GM15510 (cell line): Measurements from ENCODE around the gene TMBIM4.

Experiments
- POLR2A ChIP-seq: IDR thresholded peaks from 3 replicates; pipeline ENCODE4 v1.6.1; 2011; ENCODE audit warnings: borderline replicate concordance; ENCODE audit not compliant: insufficient read length; ENCODE audit errors: extremely low read depth

TMBIM4 gene

DNA sequence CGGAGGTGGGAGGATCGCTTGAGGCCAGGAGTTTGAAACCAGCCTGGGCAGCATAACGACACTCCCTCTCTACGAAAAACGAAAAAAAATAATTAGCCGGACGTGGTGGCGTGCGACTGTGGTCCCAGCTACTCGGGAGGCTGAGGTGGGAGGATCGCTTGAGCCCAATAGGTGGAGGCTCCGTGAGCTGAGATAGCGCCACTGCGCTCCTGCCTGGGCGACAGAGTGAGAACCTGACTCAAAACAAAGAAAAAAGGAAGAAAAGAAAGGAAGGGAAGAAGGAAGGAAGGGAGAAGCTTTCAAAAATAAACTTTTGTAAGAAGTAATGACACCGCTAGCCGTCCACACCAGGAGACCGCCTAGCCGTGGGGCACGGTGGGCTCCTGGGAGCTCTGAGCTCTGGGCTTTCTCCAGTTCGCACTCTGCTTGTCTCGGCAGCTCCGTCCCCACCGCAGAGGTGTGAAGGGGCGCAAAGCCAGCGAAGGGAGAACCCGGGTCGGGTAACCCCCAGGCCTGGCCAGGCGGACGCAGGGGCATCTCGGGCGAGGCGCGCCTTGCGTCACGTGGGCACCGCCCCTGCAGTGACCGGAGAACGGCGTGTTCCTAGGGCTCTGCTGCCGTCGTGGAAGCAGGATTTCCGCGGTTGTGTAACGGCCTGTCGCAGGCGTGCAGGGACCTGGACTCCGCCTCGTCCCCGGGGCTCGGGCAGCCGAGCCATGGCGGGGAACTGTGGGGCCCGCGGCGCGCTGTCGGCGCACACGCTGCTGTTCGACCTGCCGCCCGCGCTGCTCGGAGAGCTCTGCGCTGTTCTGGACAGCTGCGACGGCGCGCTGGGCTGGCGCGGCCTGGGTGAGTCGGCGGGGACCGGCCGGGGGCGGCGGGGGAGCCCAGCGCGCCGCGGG is 19.0 kb upstream of the TMBIM4 start, which contains the start of gene IRAK3:
TSS of gene IRAK3 (plus strand) at position 631 of the 902 bp plus-strand sequence. CDS start at position 717, 86 bp downstream.
- peak; percentile 25 for TF ChIP-seq POLR2A

DNA sequence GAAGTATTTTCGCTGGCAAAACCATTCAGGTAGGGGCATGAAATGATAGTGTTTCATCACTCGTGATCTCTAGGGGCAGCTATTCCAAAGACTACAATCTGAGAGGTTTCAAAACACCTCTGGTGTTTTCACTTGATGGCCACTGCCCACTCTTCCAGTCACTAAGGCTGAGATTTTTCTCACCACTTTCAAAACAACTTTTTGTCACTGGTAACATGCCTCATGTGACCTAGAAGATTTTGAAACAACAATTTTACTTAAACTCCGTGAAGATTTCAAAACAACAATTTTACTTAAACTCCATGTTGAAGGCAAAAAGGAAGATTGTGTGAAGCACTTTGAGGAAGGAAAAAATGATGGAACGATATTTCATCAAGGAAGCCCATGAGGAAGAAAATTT is 18.0 kb upstream of the TMBIM4 start:
- no peak for TF ChIP-seq POLR2A

DNA sequence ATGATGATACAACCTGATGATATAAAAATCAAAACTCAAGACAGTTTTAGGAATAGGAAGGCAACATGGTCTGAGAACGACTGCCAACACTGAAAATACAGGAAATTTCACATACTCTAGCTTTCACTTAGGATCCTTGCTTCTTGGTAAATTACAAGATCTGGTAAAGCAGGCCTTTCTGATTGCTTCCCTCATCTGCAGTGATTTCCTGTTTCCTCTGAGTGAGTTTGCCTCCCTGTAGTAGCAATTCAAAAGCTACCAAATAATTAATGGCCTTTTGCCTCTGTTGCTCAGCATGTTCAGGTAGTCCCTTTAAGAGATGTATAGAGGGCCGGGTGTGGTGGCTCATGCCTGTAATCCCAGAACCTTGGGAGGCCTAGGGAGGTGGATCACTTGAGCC is 17.2 kb upstream of the TMBIM4 start:
- no peak for TF ChIP-seq POLR2A

- TF ChIP-seq POLR2A, result no peak
Measured at GRCh38 chr12:66182956-66183355, 13.2 kb upstream of the TMBIM4 start.

DNA sequence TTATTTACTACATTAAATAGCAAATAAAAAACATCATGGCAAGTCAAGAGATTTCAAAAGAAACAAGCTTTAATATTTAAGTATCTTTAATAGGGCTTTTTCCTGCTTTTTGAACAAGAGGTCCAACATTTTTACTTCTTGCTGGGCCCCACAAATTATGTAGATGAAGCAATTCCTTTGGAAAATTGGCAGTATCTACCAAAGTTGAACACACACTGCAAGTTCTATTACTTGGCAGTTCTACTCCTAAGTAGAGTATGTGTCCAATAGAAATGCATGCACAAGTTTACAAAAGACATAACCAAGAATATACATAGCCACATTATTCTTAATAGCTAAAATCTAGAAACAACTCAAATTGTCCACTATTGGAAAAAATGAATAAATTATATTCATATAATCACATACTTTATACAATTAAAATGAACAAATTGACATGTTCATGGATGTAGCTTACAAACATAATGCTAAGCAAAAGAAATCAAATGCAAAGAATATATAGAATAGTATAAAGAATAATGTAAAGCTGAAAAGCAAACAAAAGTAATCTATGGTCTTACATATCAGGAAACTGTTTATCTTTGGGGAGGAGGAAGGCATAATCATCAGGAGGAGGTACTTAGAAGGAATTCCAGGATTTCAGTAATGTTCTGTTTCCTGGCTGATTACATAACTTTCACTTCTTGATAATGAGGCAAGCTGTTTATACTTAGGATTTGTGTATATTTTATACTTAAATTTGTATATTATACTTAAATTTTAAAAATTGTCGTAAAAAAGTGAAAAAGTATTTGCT is 6.5 kb upstream of the TMBIM4 start:
- no peak for TF ChIP-seq POLR2A

GRCh38 chr12:66170606-66171005 is 810 bp upstream of the TMBIM4 start:
- no peak for TF ChIP-seq POLR2A

GRCh38 chr12:66168410-66168809 is 1.4 kb downstream of the TMBIM4 start:
- no peak for TF ChIP-seq POLR2A

DNA sequence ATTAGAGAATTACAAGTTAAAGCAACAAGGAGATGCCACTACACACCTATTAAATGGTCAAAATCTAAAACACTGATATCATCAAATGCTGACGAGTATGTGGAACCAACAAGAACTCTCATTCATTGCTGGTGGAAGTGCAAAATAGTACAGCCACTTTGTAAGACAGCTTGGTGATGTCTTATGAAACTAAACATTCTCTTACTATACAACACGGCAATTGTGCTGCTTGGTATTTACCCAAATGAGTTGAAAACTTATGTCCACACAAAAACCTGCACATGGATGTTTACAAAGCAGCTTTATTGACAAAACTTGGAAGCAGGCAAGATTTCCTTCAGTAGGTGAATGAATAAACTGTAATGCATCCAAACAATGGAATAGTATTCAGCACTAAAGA is 3.2 kb downstream of the TMBIM4 start:
- no peak for TF ChIP-seq POLR2A

DNA sequence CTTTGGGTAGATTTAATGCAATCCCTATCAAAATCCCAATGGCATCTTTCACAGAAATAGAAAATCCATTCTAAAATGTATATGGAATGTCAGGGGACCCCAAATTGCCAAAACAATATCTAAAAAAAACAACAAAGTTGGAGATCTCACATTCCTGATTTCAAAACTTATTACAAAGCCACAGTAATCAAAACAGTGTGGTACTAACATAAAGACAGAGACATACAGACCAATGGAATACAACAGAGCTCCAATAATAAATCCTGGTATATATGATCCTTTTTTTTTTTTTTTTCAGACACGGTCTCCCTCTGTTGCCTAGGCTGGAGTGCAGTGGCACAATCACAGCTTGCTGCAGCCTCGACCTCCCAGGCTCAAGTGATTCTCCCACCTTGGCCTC is 4.7 kb downstream of the TMBIM4 start:
- TF ChIP-seq POLR2A, result no peak

GRCh38 chr12:66164349-66164821 is 5.4 kb downstream of the TMBIM4 start:
- TF ChIP-seq POLR2A, result no peak

DNA sequence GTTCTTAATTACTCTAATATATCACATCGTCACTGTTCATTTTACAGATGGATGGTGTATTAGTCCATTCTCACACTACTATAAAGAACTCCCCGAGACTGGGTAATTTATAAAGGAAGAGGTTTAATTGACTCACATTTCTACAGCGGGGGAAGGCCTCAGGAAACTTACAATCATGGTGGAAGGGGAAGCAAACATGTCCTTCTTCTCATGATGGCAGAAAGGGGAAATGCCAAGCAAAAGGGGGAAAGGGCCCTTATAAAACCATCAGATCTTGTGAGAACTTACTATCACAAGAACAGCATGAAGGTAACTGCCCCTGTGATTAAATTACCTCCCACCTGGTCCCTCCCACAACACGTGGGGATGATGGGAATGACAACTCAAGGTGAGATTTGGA is 6.5 kb downstream of the TMBIM4 start:
- no peak for TF ChIP-seq POLR2A

DNA sequence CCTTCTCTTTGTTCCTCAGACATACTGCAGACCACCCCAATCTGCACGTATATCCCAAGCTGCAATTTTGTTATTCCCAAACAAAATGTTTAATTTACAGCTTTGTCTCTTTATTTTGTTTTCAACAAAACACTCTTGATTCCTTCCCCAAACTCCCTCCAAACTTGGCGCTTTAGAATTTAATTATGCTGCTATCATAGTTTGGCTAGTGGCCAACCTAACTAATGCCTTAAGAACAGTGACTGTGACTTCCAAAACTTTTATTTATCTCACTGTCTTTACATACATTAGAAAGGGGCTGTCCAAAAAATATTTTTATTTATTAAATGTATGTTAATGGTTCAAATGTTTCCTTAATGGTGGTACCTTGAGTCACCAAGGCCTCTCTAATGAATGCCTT is 7.1 kb downstream of the TMBIM4 start:
- no peak for TF ChIP-seq POLR2A

GRCh38 chr12:66160704-66161103 is 9.1 kb downstream of the TMBIM4 start:
- no peak for TF ChIP-seq POLR2A

DNA sequence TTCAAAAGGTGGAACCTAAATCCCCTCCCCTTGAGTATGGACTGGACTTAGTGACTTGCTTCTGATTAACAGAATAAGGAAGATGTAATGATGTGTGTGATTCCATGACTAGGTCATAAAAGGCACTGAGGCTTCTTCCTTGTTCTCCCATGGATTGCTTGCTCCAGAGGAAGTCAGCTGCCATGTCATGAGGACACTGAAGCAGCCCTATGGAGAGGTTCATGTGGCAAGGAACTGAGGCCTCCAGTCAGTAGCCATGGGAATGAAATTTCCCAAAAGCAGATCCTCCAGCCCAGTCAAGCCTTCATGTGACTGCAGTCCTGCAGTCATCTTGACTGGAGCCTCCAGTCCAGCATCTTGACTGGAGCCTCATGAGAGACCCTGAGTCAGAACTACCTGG is 10.7 kb downstream of the TMBIM4 start:
- TF ChIP-seq POLR2A, result no peak

DNA sequence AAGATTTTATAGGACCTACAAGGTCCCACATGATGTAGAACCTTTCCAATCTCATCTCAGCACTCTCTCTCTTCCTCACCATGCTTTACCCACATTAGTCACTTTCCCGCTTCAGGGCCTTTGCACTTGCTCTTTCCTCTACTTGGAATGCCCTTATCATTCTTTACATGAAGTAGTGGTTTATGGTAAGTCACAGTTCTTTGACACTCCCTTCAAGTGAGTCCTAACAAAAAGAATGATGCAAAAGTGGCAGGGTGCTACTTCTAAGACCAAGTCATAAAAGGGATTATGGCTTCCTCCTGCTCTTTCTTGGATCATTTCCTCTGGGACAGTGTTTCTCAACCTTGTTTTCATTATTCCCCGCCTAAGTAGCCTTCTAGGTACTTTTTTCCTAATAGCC is 13.1 kb downstream of the TMBIM4 start:
- TF ChIP-seq POLR2A, result no peak

DNA sequence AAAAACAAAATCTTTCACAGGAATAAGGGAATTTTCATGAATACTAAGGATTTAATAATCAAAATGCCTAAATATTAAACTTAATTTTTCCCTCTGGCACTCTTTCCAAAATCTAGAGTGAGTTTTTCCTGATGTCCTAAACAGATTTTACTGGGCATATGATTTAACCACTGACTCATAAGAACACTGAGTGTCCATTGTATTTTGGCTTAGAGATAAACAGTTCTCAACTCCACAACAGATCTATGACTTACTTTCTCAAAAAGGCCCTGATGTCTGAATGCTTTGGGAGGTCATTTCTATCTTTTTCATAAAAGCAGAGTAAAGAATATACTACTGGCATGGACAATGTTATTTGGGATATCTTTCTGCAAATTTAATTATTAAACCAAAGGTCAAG is 15.0 kb downstream of the TMBIM4 start:
- TF ChIP-seq POLR2A, result no peak

- TF ChIP-seq POLR2A, result no peak
Measured at GRCh38 chr12:66152732-66153131, 17.1 kb downstream of the TMBIM4 start.
